GM21381 (cell line): ENCODE data around the gene ME3.

ENCODE experiments used
- ATAC-seq: cut with Tn5 transposase; IDR thresholded peaks from one replicate; pipeline ENCODE4 v1.9.1; 2021; ENCODE audit warnings: mild to moderate bottlenecking, moderate library complexity; ENCODE audit not compliant: unreplicated experiment

ME3 gene

DNA sequence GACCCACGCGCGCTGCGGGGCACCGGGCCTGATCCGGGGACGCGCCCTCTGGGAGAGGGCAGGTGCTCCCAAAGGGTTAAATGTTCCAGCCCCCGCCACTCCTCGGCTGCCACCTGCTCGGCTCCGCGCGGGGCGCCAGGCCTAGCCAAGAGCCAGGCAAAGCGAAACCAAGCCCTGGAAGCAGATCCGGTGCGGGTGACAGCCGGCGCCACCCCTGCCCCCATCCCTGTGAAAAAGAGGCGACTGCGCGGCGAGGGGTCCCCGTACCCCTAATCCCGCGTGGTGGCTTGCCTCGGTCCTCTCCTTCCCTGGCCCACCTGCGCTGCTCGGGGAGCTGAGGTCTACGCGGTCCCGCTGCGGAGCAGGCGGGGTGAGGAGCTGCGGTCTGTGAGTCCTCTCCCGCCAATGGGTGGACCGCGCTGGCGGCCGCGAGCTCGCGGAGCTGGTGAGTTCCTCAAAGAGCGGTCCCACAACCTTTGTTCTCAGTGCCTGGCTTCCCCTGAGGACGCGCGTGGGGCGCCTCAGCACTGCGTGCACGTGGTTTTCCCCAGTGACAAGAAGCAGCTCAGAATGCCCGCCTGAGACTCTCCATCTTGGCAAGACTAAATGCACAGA is at the start of gene ME3:
TSS of gene ME3 (minus strand) at position 610 of the 615 bp plus-strand sequence.
- no peak for ATAC-seq

DNA sequence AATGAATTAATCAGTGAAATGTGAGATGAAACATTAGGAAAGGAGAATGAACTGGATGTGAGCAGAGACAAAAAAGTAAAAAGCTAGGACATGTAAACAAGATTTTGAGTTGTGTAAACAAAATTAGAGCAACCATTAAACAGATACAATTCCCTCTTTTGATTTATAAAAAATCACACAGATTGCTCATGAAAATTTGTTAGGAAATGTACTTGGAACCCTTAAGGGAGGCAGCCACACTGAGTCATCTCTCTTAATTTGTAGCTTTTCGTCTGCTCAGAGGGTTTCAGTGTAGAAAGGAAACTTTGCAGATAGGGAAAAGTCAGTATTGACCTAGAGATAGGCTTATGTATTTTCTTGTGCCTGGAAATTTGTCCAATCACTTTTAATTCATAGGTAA is 49.6 kb upstream of the ME3 start:
- ATAC-seq: no peak

DNA sequence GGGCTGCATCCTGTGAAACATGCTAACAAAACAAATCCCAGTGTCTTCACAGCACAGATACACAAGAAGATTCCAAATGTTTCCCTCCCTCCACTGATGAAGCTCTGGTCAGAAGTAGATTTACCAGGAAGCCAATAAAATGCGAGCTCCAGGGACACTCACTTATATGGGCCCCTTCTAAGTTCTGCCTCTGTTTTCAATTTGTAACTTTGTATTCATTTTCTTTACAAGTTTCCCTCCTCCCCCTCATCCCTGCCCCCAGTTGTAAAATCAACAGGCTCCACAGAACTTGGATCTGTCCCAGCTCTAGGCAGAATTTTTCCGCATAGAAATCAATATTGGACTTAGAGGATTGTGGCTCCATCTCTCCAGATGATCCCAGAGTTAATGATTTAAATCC is 48.1 kb upstream of the ME3 start:
- ATAC-seq: no peak

DNA sequence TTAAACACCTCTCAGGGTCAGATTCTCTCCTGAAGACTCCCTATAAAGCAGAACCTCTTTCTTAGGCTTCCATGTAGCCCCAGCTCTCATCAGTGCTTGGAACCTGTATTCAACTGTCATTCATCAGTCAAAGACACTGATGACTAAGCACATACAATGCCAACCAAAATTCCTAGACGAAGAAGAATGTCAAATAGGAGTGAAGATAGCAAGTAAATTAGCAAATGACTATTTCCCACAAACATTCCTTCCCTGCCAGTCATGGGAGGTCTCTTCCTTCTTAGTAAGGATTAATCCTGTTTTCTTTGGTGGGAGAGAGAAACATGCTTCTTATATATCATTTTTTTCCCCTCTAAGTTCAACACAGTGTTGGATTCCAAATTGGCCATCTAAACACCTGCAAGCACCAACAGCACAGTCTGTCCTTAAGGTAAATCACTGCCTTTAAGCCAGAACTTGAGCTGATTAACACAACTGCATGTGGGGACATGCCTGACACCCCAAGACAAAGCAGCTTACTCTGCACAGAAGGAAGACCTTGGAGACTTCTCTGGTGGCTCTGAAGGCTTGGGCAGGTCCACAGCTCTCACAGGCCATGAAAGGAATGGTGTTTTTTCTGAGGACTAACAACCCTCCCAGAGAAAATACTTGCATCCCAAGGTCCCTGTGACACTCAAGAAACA is 47.5 kb upstream of the ME3 start:
- ATAC-seq: no peak

DNA sequence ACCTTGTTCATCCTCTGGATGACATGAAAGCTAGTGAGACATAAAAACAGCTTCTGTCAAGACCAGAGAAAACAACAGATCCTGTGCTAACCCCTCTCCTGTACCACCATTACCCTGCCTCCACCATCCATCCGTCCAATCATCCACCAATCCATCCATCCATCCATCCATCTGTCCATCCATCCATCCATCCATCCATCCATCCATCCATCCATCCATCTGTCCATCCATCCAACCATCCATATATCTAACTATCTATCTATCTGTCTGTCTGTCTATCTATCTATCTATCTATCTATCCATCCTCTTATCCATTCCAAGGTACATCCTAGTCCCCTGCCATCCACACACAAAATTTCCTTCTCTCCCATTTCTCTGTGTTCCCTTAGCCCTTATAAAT is 46.6 kb upstream of the ME3 start:
- no peak for ATAC-seq

DNA sequence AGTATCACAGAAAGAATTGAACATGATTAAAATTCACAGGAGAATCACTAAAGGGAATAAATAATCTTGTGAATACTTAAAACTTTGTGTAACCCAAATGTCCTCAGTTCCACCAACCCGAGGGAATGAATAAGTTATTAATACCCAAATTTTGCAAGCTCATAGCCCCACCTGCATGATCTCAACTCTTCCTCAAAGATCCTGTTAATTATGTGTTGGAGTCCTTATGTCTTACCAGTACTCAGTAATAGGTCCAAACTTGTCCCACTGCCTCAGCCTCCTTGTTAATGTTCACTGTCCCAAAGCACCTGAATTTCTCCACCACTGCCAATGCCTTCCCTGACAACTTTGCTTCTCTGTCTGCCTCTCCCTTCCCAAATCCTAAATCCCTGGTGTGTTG is 46.1 kb upstream of the ME3 start:
- ATAC-seq: no peak

DNA sequence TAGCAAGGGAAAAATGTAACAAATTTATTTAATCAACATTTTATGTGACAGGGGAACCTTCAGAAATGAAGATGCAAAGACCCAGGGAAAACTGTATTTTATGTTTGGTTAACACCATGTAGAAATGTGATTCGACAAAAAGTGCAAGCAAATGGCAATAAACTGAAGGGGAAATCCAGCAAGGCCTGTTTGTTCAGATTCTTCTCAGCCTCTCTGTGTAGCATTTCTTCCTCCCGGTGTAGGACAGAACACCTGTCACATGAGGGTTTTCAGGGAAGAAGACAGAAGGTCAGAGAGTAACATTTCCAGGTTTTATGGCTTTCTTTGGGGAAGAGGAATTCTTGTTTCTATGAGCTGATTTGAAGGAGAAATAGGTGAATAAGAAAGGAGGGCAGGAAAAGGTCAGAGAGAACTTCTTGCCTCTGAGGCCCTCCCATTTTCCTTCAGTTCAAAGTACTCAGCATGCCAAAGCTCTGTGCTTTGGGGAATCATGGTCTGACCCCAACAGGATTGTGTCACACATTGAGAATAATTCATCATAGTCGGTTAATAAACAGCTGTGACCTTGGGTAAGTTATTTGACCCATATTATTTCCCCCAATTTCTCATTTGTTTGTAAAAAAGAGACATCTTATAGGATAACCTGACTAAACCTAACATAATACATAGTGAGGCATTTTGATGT is 45.5 kb upstream of the ME3 start:
- ATAC-seq: no peak

DNA sequence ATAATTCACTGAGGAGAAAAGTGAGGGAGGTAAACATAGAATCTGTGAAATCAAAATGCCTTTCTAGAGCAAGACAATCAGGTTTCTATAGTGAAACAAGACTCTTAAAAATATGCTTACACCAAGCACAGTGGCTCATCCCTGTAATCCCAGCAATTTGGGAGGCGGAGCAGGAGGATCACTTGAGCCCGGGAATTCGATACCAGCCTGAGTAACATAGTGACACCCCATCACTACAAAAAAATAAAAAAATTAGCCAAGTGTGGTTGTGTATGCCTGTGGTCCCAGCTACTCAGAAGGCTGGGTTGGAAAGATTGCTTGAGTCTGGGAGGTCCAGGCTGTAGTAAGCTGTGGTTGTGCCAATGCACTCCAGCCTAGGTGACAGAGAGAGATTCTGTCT is 43.2 kb upstream of the ME3 start:
- ATAC-seq: no peak

DNA sequence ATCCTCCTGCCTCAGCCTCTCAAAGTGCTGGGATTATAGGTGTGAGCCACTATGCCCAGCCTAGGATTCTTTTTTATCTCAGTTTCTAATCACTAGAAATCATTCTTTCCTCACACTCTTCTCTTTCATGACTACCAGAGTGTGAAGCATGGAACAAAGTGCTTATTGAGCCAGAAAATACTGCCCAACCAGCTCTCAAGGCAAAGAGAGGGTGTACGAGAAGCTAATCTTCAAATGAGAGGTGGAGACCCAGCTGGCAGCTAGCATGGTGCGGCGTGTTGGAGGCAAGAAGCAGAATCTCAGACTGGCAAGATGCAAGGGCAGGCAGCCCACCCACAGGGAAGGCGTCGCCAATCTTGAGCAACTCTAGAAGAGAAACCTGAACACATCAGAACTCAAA is 41.1 kb upstream of the ME3 start:
- ATAC-seq: no peak

DNA sequence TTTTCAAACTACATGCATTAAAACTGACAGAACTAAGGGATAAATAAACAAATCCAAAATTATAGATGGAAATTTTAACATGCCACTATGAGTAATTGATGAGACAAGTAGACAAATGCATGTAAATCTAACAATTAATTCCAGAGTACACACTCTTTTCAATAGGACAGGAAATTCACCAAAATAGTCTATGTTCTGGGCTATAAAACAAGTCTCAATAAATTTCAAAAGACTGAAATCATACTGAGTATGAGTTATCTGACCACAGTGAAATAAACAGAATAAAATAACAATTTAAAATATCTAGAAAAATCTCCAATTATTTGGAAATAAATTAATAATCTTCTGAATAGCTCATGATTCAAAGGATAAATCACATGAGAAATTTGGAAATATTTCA is 38.5 kb upstream of the ME3 start:
- no peak for ATAC-seq

DNA sequence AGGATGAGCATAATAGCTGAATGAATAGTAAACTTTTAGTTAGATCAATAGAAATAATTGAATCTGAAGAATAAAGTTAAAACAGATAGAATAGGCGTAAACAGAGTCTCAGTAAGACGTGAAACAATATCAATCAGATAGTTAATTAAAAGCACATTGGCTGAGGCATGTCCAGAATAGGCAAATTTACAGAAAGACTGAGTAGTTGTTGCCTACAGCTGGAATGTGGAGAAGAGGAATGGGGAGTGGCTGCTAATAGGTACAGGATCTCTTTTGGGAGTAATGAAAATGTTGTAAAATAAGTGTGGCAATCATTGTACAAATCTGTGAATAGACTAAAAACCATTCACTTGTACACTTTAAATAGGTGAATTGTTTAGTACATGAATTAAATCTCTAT is 36.3 kb upstream of the ME3 start:
- ATAC-seq: no peak

DNA sequence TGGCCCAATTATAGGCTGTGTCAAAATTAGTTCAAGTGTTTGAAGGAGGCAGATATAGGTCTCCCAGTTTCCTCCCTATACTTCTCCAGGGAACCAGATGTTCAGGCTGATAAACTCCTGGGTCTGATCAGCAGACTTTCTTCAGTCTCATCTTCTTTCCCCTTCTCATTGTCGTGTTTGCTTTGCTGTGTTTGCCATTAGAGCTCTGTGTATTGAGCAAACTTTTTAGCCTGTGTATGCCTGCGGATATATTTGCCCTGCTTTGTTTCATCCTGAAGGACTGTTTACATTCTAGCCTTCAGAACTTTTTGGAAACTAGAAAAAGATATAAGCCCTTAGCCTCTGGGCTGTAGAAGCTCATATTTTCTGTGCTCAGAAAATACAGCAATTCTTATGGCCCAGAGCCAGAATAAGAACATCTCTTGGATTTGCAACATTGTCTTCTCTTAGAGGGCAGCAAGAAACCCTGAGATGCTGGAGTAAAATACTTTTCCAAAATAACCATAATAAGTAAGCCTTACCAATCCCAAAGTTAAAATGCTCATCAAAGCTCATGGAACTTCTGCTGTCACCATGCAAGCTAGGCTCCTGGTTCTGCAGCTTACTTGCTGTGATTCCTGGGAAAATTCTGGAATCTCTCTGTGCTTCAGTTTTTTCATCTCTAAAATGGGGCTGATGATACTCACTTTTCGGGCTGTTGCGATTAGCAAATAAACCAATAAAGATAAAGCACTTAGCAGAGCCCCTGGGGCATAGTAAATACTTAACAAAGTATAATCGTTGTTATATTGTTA is 34.1 kb upstream of the ME3 start:
- no peak for ATAC-seq

DNA sequence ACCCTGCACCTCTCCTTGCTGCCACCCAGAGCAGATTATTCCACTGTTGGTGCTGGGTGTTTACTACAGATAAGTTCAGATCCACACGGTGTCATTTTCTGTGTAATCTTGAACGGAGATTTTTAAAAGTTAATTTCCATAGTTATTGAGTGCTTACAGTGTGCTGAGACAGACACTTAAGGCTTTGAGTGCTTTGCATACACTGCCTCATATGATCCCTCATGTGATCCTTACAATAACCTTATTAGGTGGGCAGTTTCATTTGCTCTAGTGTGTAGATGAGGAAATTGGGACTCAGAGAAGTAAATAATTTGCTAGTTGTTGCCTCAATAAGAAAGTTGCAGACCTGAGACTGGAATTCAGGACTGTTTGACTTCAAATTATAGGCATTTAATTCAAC is 32.3 kb upstream of the ME3 start:
- no peak for ATAC-seq

DNA sequence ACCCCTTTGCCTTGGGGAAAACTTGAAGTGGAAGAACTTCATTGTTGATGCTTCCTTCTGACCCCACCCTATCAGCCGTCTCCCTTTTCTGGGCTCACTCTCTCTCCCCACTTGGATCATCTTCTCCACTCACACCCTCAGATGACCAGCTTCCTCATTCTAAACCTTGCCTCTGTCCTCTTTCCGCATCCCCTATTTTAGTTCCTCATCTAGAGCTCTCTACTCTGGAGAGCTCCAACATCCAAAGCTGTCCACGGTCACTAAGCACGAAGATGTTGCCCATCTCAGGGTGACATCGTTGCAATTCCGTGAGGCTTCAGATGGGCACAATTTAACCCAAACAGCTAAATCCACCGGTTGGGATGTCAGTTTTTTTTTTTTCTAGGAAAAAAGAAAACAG is 31.6 kb upstream of the ME3 start:
- no peak for ATAC-seq

DNA sequence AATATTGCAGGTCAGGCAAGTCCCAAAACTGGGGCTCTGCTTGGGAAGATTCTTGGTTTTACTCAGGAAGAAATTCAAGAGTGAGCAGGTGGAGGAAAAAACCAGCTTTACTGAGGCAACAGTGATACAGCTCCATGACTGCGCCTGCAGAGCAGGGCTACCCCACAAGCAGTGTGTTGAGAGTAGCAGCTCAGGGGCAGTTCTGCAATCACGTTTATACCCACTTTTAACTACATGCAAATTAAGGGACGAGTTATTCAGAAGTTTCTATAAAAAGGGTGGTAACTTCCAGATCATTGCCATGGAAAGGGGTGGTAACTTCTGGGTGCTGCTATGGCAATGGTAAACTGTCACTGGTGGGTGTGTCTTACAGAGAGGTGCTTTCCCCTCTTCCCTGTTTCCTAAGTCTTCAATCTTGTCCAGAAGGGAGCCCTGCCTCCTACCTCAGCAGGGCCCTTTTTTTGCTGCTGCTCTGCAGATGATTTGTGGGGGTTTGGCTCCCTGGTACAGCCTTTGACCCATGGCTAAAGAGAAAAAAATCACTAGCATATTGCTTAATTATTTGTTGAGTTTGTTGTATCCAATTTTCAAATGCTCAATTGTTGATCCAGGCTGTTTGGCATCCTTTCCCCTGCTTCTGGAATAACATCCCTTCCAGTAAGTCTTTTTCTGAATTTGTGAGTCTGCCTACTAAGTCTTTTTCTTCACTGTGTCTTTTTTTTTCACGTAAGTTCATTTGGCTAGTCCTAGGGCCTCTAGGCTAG is 30.0 kb upstream of the ME3 start:
- no peak for ATAC-seq

DNA sequence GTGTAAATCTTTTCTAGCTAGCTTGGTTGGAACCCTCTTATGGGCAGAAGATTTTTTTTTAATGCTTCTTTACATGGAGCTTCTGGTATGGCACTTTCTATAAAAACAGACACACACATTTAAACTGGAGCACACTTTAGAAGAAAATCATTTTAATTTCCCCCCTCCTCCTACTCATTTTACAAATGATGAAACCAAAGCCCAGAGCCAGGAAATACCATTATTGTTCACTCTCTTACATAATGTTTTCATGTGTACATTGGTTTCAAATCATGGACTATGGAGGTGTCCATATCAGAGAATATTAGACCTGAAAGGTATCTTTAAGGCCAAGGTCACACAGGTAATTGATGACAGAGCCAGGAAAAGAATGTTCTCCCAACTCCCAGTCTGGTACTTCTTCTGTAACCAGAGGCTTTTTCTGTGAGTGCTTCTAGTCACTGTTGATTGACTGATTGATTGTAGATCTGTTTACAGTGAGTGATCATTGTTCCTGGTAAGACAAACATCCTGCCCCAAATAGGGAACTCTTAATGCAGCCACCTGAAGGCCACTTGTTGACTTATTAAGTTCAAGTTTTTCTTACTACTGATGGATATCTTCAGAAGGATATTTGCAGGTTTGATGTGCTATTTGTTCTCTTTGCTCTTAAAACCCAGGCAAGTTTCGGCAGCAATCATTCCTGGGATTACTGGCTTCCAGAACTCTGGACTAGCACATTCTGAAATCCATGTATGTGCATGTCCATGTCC is 26.8 kb upstream of the ME3 start:
- ATAC-seq: no peak

DNA sequence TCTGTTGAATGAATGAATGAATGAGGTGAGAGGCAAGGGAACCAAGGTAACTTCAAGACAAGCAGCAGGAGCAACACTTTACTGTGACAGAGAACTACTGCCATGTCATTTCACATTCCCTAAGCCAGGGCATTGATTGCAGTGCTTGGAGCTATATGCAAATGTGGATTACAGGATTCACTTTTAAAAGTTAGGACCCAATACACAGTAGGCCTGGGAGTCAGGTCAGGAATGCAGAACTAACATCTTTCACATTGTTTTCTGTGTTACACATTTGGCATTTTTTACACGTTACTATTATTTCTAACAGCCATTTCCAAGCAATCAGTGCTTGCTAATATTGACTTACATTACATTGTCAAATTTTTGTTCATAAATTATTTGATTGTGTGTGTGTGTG is 26.2 kb upstream of the ME3 start:
- no peak for ATAC-seq

DNA sequence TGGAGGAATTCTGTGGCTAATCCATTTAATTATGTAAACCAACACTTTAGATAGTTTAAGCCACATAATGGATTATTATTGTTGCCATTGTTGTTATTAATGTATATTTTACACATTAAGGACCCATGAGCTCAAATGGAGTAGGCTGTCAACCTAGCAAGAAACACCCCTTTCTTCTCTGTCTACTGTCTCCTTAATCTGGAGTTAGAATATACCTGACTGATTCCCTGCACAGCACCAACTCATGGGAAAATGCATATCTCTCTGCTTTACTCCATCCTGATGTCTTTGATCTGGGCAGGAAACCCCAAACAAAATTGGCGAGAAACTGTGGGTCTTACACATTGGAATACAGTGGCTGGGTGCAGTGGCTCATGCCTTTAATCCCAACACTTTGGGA is 24.0 kb upstream of the ME3 start:
- no peak for ATAC-seq

DNA sequence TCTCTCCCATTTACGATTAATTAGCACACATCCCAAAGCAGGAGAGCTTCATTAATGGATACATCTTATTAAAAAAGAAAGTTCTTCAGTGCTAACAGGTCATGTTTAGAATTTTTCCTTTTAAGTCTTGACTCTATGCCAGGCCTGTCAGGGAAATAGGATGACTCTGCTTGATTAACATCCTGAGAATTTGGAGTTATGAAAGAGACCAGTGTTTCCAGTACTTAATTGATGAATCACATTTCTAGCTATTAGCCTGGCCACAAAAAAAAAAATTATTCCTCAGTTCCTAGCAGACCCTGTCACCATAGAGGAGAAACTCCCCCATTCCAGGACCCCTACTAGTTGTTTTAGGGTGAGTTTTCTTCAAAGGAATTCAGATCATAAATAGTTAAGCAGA is 23.6 kb upstream of the ME3 start:
- no peak for ATAC-seq

DNA sequence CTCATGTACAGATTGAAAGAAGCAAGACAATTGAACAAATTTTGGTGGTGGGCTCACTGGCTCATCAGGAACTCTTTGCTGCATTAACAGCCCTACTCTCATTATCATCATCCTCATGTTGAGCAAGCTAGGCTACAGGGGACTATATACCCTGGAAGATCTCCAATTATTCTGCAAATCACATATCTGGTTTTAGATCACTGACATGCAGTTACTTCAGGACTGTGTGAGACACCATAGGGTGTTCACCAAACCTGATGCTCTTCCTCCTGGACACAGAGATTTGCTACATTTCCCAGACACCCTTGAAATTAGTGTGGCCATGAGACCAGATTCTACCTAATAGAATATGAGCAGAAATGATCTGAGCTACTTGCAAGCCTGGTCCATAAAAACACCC is 23.0 kb upstream of the ME3 start:
- ATAC-seq: no peak
